ENCODE results near the gene COL25A1. TPM values are rescaled to one million over a fixed set of nuclear protein-coding genes. Genes with fewer than 3 reads are reported as not detected.
A peak's percentile ranks its signal among the peaks of the same experiment; 100 is the strongest.
"Not testable (repeated sequence)": the region's sequence is repeated elsewhere in the genome, so short reads cannot be mapped to it uniquely, and the experiment has no call there.

Gene COL25A1
- total RNA-seq, 1 donor from 2014 or later: 32.5 TPM

- DNase-seq (ENCODE audit: low spot score): no peak
Measured at GRCh38 chr4:109065006-109065405, 237.5 kb downstream of the COL25A1 start.

- DNase-seq (ENCODE audit: low spot score): no peak
Measured at GRCh38 chr4:109053257-109053656, 249.2 kb downstream of the COL25A1 start.

GRCh38 chr4:109052821-109053220, 249.6 kb downstream of the COL25A1 start:
- DNase-seq (ENCODE audit: low spot score): peak; percentile 42

GRCh38 chr4:109051054-109051453, 251.4 kb downstream of the COL25A1 start:
- no peak for DNase-seq (ENCODE audit: low spot score)

- no peak for DNase-seq (ENCODE audit: low spot score)
Measured at GRCh38 chr4:109049926-109050325, 252.5 kb downstream of the COL25A1 start.

GRCh38 chr4:109046471-109047201, 255.8 kb downstream of the COL25A1 start:
- DNase-seq (ENCODE audit: low spot score): peak; percentile 97

- DNase-seq (ENCODE audit: low spot score): no peak
Measured at GRCh38 chr4:109044431-109044830, 258.0 kb downstream of the COL25A1 start.

GRCh38 chr4:109043286-109043685, 259.2 kb downstream of the COL25A1 start:
- DNase-seq (ENCODE audit: low spot score): no peak

GRCh38 chr4:109041463-109042360, 260.7 kb downstream of the COL25A1 start:
- no peak for DNase-seq (ENCODE audit: low spot score)

GRCh38 chr4:109040441-109040840, 262.0 kb downstream of the COL25A1 start:
- DNase-seq (ENCODE audit: low spot score): no peak

- DNase-seq (ENCODE audit: low spot score): no peak
Measured at GRCh38 chr4:109037026-109037425, 265.4 kb downstream of the COL25A1 start.

GRCh38 chr4:109033993-109034392, 268.5 kb downstream of the COL25A1 start:
- DNase-seq (ENCODE audit: low spot score): no peak

GRCh38 chr4:109032671-109033070, 269.8 kb downstream of the COL25A1 start:
- DNase-seq (ENCODE audit: low spot score): no peak

- no peak for DNase-seq (ENCODE audit: low spot score)
Measured at GRCh38 chr4:109029987-109030386, 272.5 kb downstream of the COL25A1 start.

GRCh38 chr4:109027016-109027500, 275.4 kb downstream of the COL25A1 start:
- DNase-seq (ENCODE audit: low spot score): peak; percentile 45

GRCh38 chr4:109026588-109026987, 275.9 kb downstream of the COL25A1 start:
- no peak for DNase-seq (ENCODE audit: low spot score)

- no peak for DNase-seq (ENCODE audit: low spot score)
Measured at GRCh38 chr4:109025471-109026076, 276.9 kb downstream of the COL25A1 start.

- no peak for DNase-seq (ENCODE audit: low spot score)
Measured at GRCh38 chr4:109022961-109023360, 279.5 kb downstream of the COL25A1 start.

- not testable (repeated sequence) for DNase-seq (ENCODE audit: low spot score)
Measured at GRCh38 chr4:109021630-109022029, 280.8 kb downstream of the COL25A1 start.

GRCh38 chr4:109020861-109021260, 281.6 kb downstream of the COL25A1 start:
- DNase-seq (ENCODE audit: low spot score): no peak

- no peak for DNase-seq (ENCODE audit: low spot score)
Measured at GRCh38 chr4:109016200-109016599, 286.3 kb downstream of the COL25A1 start.

- DNase-seq (ENCODE audit: low spot score): no peak
Measured at GRCh38 chr4:109015413-109015810, 287.0 kb downstream of the COL25A1 start.
